Ishikawa (cell line): ENCODE results near the gene FSD2.

ENCODE experiments used
- CEBPB ChIP-seq: IDR thresholded peaks from 2 replicates; pipeline ENCODE4 v1.6.1; 2012
- CREB1 ChIP-seq: IDR thresholded peaks from 2 replicates; pipeline ENCODE4 v1.6.1; 2012; ENCODE audit warnings: low read depth
- EP300 ChIP-seq: IDR thresholded peaks from 2 replicates; pipeline ENCODE4 v1.6.1; 2012; ENCODE audit warnings: borderline replicate concordance
- MAX ChIP-seq: IDR thresholded peaks from 2 replicates; pipeline ENCODE4 v1.6.1; 2012
- RAD21 ChIP-seq: IDR thresholded peaks from 2 replicates; pipeline ENCODE4 v1.6.1; 2012; ENCODE audit warnings: low read depth
- REST ChIP-seq: IDR thresholded peaks from 2 replicates; pipeline ENCODE4 v1.6.1; 2012; ENCODE audit warnings: low read depth, mild to moderate bottlenecking
- TAF1 ChIP-seq: IDR thresholded peaks from 2 replicates; pipeline ENCODE4 v1.6.1; 2012; ENCODE audit warnings: low read depth, mild to moderate bottlenecking
- TCF12 ChIP-seq: IDR thresholded peaks from 2 replicates; pipeline ENCODE4 v1.6.1; 2012; ENCODE audit warnings: low read depth
- TEAD4 ChIP-seq: IDR thresholded peaks from 2 replicates; pipeline ENCODE4 v1.6.1; 2012
- YY1 ChIP-seq: IDR thresholded peaks from 2 replicates; pipeline ENCODE4 v1.6.1; 2012; ENCODE audit warnings: low read depth

GRCh38 chr15:82763361-82764116 lies 42.3 kb downstream of the FSD2 start:
- TF ChIP-seq YY1 (no peak), MAX (no peak), CREB1 (no peak), RAD21 (no peak), EP300 (no peak), REST (no peak), TAF1 (no peak), TEAD4 (no peak), TCF12 (no peak), CEBPB (no peak)
